Amygdala (tissue), 56 donors: ENCODE measurements around the gene DDX25.

Experiments
- DNase-seq, 56 donors: peaks; one replicate each; lab custom pipeline; 2025; lab: John Stamatoyannopoulos, UW

DDX25 gene

GRCh38 chr11:125948278-125949051, 44.2 kb downstream of the DDX25 start:
- DNase-seq: no peak

DNA sequence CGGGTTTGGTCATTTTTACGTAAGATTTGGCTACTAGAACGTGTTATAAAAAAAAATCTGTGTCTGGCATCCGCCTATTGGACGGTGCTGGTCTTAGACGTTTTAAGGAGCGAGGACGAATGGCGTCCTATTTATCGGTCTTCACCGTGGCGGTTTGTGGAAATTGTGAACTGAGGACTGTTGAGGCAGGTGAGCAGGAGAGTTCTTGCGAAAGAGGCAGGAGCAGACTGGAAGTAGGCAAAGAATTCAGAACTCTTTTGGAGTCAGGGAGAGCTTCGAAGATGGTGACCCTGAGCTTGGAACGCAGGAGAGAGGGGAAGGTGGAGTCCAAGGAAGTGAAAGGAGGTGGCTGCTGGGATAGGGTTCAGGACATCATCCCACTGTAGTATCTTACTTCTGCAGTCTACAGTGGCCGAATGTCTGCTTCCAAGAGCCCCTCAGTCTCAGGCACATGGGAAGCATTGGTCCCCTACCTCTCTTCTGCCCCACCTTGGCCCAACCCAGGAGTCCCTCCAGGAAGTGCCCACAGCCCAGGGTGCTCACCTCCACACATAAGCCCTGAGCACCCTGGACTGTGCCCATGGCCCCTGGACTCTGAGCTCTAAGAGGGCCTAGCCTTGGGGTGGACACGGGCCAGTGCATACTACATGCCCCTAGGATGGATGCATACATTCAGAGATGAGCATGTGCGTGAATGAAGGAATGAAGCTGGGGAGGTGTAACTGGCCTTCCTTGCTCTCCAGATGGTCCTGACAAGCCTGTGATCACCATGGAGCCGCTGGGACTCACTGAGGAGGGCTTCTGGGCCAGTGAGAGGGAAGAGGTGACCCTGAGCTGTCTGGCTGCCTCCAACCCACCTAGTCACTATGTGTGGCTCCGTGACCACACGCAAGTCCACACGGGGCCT, 45.2 kb downstream of the DDX25 start:
- no peak for DNase-seq

DNA sequence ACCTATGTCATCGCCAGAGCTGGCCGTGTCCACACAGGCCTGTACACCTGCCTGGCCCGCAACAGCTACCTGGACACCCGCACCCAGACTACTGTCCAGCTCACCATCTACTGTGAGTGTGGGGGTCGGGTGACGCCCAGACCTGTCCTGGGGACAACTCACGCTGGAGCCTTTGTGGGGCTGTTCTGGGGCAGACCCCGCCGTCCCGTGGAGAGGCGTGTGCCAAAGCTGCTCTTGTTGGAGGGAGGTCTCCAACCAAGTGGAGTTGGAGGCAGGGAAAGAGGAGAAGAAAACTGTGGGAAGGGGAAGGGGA, 45.8 kb downstream of the DDX25 start:
- no peak for DNase-seq

DNA sequence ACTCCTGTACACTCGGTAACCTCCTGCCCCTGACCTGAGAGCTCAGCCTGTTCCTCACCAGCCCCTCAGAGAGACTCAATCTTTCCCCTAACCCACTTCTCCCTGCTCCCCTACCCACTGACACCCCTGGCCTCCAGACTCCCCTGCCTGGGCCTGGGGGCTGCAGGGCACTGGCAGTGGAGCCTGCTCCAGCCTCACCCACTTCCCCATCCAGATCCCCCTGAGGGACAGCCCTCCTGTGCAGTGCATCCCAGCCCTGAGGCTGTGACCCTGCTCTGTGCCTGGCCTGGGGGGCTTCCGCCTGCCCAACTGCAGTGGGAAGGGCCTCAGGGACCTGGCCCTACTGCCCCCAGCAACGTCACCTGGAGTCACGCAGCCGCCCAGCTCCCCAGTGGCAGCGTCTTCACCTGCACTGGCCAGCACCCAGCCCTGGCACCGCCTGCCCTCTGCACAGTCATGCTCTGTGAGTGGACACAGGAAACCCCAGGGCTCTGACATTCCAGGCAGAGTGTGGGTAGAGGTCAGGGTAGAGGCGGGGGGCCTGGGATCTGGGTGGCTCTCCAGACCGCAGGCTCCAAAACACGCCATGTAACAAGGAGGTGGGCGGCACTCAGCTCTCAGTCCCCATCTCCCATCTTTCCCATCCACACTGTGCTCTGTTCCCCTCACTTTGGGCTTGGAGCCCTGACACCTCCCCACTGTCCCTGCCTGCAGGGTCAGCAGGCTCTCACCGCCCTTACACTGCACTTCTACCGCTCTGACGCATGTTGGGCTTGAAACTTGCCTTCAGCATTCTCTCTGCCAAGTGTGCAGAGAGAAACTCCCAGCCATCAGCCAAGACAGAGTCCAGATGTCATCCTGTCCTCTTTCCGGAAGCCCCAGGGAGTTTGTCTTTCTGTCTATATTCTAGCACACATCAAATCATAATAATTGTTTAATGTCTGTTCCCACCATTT, 46.7 kb downstream of the DDX25 start:
- no peak for DNase-seq

DNA sequence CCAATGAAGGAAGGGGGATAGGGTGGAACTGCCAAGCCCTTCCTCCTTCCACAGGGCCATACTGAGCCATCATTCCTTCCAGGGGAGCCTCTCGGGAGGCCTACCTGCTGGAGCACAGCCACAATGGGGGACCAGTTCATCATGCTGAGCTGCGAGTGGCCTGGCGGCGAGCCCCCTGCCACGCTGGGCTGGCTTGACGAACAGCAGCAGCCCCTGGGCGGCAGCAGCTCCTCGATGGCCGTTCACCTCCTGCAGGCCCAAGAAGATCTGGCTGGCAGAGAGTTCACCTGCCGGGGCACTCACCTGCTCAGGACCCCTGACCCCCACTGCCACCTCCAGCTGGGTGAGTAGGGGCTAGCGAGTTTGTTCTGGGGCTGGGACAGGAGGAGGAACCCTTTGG, 47.4 kb downstream of the DDX25 start:
- no peak for DNase-seq

DNA sequence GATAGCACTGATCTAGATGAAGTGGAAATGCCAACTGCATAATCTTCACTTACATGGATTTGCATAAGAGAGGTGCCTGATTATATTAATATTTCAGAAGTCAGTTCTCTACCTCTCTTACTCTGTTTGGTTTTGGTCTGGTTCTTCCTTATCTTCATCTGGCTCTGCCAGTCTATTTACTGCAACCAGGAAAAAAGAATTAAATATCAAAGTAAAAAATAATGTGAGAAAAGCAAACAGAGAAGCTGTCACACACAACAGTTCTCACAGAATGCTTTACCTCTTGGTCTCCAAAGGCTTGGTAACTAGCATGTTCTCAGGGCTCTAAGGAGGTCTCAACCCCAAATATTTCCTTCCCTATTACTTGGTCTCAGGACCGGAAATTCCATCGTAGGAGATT, 48.3 kb downstream of the DDX25 start:
- DNase-seq: no peak

DNA sequence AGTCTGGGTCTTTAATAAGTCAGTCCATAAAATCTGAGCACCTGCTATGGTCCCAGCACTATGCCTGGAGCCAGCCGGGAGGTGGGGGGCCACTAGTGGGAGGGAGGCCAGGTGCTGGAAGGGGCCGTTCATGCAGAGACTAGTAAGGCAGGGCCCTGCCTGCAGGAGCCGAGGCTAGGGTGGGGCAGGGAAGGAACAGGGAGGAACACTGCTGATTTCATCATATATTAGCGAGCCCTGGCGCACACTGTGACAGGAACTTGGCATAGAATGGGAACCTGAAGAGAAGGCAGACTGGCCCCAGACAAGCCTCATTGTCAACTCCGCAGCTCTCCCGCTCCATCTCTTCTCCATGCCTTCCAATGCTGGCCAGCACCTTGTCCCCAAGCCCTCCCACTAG, 48.7 kb downstream of the DDX25 start:
- DNase-seq: no peak

- no peak for DNase-seq
These were observed 49.2 kb downstream of the DDX25 start for GRCh38 chr11:125953401-125953935.

DNA sequence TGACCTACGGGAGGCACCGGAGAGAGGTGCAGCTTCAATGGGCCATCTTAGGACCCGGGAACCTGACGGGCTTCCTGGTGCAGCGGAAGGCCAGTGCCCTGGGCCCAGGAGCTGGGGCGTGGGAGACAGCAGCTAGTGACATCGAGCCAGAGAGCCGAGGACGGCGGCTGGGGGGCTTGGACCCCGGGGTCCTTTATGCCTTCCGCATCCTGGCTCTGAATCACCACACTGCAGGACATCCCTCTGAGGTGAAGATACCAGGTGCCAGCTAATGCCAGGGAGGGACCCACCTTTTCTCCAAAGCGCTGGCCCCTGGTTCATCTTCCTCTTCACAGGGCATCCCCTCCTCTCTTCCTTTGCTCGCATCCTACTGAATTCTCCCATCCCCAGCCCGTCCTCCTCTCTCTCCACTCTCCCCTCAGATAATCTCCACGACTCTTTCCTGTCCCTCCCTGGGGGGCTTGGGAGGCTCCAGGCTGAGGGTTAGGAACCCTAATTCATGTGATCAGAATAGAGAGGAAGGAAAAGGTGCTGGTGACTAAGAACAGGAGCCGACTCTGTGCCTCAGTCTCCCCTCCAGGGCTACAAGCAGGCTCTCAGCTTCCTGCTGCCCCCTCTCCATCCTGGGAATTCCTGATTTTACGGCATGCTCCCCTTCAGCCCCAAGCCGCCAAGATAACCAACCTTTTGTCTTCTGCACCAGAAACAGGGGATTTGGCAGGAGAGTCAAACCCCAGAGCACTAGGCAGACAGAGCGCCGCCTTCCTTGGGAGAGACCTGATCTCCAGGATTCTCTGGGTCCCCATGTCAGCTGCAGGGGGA, 50.0 kb downstream of the DDX25 start:
- no peak for DNase-seq

- DNase-seq: no peak
These were observed 50.8 kb downstream of the DDX25 start for GRCh38 chr11:125954945-125955640.

- DNase-seq: no peak
These were observed 51.5 kb downstream of the DDX25 start for GRCh38 chr11:125955856-125956255.

DNA sequence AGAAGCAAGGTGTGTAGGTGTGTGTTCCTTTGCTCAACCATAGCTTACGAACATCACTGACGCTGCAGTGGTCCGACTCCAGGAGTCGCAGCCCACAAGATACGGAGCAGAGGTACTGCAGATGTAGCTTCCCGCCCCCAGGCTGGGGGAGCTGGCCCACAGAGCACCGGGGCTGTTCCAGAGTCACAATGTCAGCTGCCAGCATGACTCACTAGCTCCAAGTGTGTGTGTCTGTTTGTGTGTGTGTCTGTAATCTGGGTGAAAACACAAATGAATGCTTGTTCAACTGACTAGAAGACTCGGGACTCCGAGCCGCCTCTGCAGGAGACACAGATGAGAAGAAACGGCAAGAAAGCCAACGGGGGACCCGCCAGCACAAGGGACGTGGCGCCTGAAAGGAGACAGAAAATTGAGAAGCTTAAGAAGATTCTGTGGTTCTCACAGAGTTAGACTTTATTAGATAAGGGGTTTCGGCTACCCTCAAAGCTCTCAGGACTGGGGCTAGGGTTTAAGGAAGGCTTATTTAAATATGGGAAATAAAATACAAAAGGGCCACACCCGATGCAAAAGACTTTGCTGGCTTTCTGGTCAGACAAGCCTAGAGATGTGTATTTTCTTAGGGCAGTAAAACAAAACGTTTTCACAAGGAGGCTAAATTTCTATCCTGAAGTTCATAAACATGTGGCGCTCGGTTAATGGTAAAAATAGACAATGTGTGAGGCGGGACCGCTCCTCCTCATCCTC, 52.3 kb downstream of the DDX25 start:
- DNase-seq: peak in 28 of 56 donors; percentile 8 to 62 (median 45)

DNA sequence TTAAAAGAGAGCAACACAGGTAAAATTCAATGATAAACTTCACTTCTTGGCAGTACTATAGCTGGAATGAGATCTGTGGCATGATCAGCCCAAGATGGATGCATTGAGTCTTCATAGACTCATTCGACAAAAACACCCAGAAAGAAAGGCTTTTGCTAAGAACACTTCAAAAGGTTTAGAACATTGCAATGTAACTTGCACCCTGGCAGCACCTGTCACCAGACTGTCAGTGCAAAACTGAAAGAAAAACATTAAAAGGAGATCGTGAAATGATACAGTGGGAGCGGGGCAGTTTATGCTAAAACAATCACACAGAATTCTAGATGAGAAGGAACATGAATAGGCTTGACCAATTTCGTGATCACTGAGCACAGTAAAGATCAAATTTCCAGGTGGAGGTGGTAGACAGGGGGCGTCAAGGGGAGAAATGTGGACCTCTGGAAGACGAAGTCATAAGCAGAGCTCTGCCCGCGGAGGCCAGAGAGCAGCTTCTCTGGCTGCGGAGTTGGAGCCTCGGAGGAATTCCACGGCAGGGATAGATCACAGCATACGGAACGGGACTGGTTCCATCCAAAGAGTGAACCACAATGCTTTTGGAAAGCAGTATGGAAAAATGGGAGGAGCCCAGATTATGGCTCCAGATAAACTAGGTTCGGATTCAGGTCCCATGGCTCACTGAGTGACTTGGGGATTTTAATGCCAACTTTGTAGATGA, 53.5 kb downstream of the DDX25 start:
- no peak for DNase-seq

GRCh38 chr11:125958872-125959400, 54.6 kb downstream of the DDX25 start:
- no peak for DNase-seq

- no peak for DNase-seq
These were observed 55.2 kb downstream of the DDX25 start for GRCh38 chr11:125959511-125959910.

- DNase-seq: no peak
These were observed 55.6 kb downstream of the DDX25 start for GRCh38 chr11:125959931-125960330.

GRCh38 chr11:125960771-125961170, 56.5 kb downstream of the DDX25 start:
- no peak for DNase-seq
